Measurements from ENCODE around the gene DAZL.

Gene DAZL

GRCh38 chr3:16538507-16538906, 66.7 kb downstream of the DAZL start:
- DNase-seq = no peak

- DNase-seq = no peak
Observed at GRCh38 chr3:16536996-16537395, 68.2 kb downstream of the DAZL start.

Measured in activated CD8-positive, alpha-beta memory T cell treated with anti-CD3 and anti-CD28 coated beads, Interleukin-2, amount 50 U/mL, for 48 hours (primary cell).